HG03159 (cell line): ENCODE measurements around the gene RGS3.

Experiments
- ATAC-seq: cut with Tn5 transposase; IDR thresholded peaks from one replicate; pipeline ENCODE4 v1.9.1; 2021; ENCODE audit warnings: mild to moderate bottlenecking, moderate library complexity; ENCODE audit not compliant: unreplicated experiment

Gene RGS3

GRCh38 chr9:113528088-113528487 is 64.6 kb downstream of the RGS3 start:
- no peak for ATAC-seq

- ATAC-seq, result no peak
These were observed 65.3 kb downstream of the RGS3 start for GRCh38 chr9:113528811-113529210.

- no peak for ATAC-seq
These were observed 65.9 kb downstream of the RGS3 start for GRCh38 chr9:113529336-113530009.

GRCh38 chr9:113530022-113530635 is 66.6 kb downstream of the RGS3 start:
- no peak for ATAC-seq

- no peak for ATAC-seq
These were observed 67.4 kb downstream of the RGS3 start for GRCh38 chr9:113530942-113531341.

- no peak for ATAC-seq
These were observed 68.6 kb downstream of the RGS3 start for GRCh38 chr9:113531919-113532808.

GRCh38 chr9:113532809-113533190 is 69.3 kb downstream of the RGS3 start:
- no peak for ATAC-seq

GRCh38 chr9:113533335-113534225 is 70.1 kb downstream of the RGS3 start:
- no peak for ATAC-seq

- ATAC-seq, result no peak
These were observed 72.2 kb downstream of the RGS3 start for GRCh38 chr9:113535756-113536155.

GRCh38 chr9:113536166-113536482 is 72.6 kb downstream of the RGS3 start:
- no peak for ATAC-seq

GRCh38 chr9:113536483-113537228 is 73.1 kb downstream of the RGS3 start:
- ATAC-seq, result no peak

- ATAC-seq, result no peak
These were observed 73.8 kb downstream of the RGS3 start for GRCh38 chr9:113537229-113537810.

GRCh38 chr9:113538131-113538530 is 74.6 kb downstream of the RGS3 start:
- ATAC-seq, result no peak

- ATAC-seq, result no peak
These were observed 75.3 kb downstream of the RGS3 start for GRCh38 chr9:113538701-113539430.

GRCh38 chr9:113540466-113540865 is 76.9 kb downstream of the RGS3 start:
- ATAC-seq, result no peak

- ATAC-seq, result no peak
These were observed 77.7 kb downstream of the RGS3 start for GRCh38 chr9:113541019-113541900.

- no peak for ATAC-seq
These were observed 78.5 kb downstream of the RGS3 start for GRCh38 chr9:113542006-113542405.

GRCh38 chr9:113542741-113543140 is 79.2 kb downstream of the RGS3 start:
- ATAC-seq, result no peak
